ENCODE data around the gene CLEC16A.
A peak's percentile ranks its signal among the peaks of the same experiment; 100 is the strongest.

Gene CLEC16A

GRCh38 chr16:10988164-10988803, 43.9 kb downstream of the CLEC16A start:
- peak; percentile 43 for TF ChIP-seq CTCF (IDR thresholded peaks at IDR 0.05; ENCODE audit: extremely low read depth, missing control alignments)
- DNase-seq (ENCODE audit: low spot score), result peak; percentile 50

- DNase-seq (ENCODE audit: low spot score), result no peak
- TF ChIP-seq CTCF (IDR thresholded peaks at IDR 0.05; ENCODE audit: extremely low read depth, missing control alignments), result no peak
Observed at GRCh38 chr16:10988879-10989278, 44.5 kb downstream of the CLEC16A start.

GRCh38 chr16:10989559-10989958, 45.2 kb downstream of the CLEC16A start:
- no peak for TF ChIP-seq CTCF (IDR thresholded peaks at IDR 0.05; ENCODE audit: extremely low read depth, missing control alignments)

GRCh38 chr16:10990378-10990777, 46.0 kb downstream of the CLEC16A start:
- TF ChIP-seq CTCF (IDR thresholded peaks at IDR 0.05; ENCODE audit: extremely low read depth, missing control alignments), result no peak
- DNase-seq (ENCODE audit: low spot score), result no peak

More at GRCh38 chr16:10989559-10989958, 45.2 kb downstream of the CLEC16A start:
- DNase-seq (ENCODE audit: low spot score), result no peak

- DNase-seq (ENCODE audit: low spot score), result no peak
- no peak for TF ChIP-seq CTCF (IDR thresholded peaks at IDR 0.05; ENCODE audit: extremely low read depth, missing control alignments)
Observed at GRCh38 chr16:10992112-10992511, 47.7 kb downstream of the CLEC16A start.

- no peak for TF ChIP-seq CTCF (IDR thresholded peaks at IDR 0.05; ENCODE audit: extremely low read depth, missing control alignments)
- DNase-seq (ENCODE audit: low spot score), result no peak
Observed at GRCh38 chr16:10992797-10993196, 48.4 kb downstream of the CLEC16A start.

- no peak for DNase-seq (ENCODE audit: low spot score)
- TF ChIP-seq CTCF (IDR thresholded peaks at IDR 0.05; ENCODE audit: extremely low read depth, missing control alignments), result no peak
Observed at GRCh38 chr16:10993649-10994048, 49.3 kb downstream of the CLEC16A start.

Measured in GM20000 (cell line).